Measurements from ENCODE around the gene WFIKKN1. TPM values are rescaled to one million over a fixed set of nuclear protein-coding genes. Genes with fewer than 3 reads are reported as not detected.

Gene WFIKKN1
- total RNA-seq, 1 experiment from 2014 or later, result 12.3 TPM

GRCh38 chr16:666572-666971 is 35.8 kb downstream of the WFIKKN1 start:
- Mint-ChIP-seq H3K4me1 (no peaks in the 10 kb centered on the region), H3K27ac (no peak overlapping the region), H3K27me3 (ENCODE audit: low read depth) (no peaks in the 10 kb centered on the region), H3K36me3 (peaks cover 7% of the 10 kb centered on the region), H3K4me3 (no peak overlapping the region), H3K9me3 (no peaks in the 10 kb centered on the region)
- ChIA-PET POLR2A (interaction anchor here (1.0 kb wide), 1 partner anchor 15 kb away, joined by 3 read pairs; no protein-coding TSS in a partner anchor), CTCF (interaction anchor here (1.6 to 3.0 kb wide), 2 partner anchors 18 to 76 kb away, joined by 5 to 16 read pairs; partner anchors contain the start of genes RAB40C and WDR90)
- DNase-seq (ENCODE audit: low spot score), result no peak
- no peak for ATAC-seq
- no peak for TF ChIP-seq PRDM15 (CRISPR knock-in tag; IDR thresholded peaks at IDR 0.05)
- TF ChIP-seq NR2C2 (CRISPR knock-in tag; IDR thresholded peaks at IDR 0.05), result no peak
- TF ChIP-seq ZNF425 (CRISPR knock-in tag; conservative IDR thresholded peaks at IDR 0.05), result no peak
- TF ChIP-seq IRF2 (CRISPR knock-in tag; IDR thresholded peaks at IDR 0.05; ENCODE audit: borderline replicate concordance, low read depth), result no peak
- TF ChIP-seq USF1 (CRISPR knock-in tag; IDR thresholded peaks at IDR 0.05), result no peak
- no peak for TF ChIP-seq NR1H2 (CRISPR knock-in tag; IDR thresholded peaks at IDR 0.05)
- TF ChIP-seq, protein P1, sequence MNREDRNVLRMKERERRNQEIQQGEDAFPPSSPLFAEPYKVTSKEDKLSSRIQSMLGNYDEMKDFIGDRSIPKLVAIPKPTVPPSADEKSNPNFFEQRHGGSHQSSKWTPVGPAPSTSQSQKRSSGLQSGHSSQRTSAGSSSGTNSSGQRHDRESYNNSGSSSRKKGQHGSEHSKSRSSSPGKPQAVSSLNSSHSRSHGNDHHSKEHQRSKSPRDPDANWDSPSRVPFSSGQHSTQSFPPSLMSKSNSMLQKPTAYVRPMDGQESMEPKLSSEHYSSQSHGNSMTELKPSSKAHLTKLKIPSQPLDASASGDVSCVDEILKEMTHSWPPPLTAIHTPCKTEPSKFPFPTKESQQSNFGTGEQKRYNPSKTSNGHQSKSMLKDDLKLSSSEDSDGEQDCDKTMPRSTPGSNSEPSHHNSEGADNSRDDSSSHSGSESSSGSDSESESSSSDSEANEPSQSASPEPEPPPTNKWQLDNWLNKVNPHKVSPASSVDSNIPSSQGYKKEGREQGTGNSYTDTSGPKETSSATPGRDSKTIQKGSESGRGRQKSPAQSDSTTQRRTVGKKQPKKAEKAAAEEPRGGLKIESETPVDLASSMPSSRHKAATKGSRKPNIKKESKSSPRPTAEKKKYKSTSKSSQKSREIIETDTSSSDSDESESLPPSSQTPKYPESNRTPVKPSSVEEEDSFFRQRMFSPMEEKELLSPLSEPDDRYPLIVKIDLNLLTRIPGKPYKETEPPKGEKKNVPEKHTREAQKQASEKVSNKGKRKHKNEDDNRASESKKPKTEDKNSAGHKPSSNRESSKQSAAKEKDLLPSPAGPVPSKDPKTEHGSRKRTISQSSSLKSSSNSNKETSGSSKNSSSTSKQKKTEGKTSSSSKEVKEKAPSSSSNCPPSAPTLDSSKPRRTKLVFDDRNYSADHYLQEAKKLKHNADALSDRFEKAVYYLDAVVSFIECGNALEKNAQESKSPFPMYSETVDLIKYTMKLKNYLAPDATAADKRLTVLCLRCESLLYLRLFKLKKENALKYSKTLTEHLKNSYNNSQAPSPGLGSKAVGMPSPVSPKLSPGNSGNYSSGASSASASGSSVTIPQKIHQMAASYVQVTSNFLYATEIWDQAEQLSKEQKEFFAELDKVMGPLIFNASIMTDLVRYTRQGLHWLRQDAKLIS (CRISPR knock-in tag; IDR thresholded peaks at IDR 0.05; ENCODE audit: borderline replicate concordance), result no peak
- TF ChIP-seq JUN (CRISPR knock-in tag; IDR thresholded peaks at IDR 0.05), result no peak
- no peak for TF ChIP-seq CREM (CRISPR knock-in tag; IDR thresholded peaks at IDR 0.05)
- TF ChIP-seq ZNF219 (CRISPR knock-in tag; IDR thresholded peaks at IDR 0.05; ENCODE audit: borderline replicate concordance), result no peak
- no peak for TF ChIP-seq HMGA2 (CRISPR knock-in tag; IDR thresholded peaks at IDR 0.05)
- no peak for TF ChIP-seq EMX1 (CRISPR knock-in tag; IDR thresholded peaks at IDR 0.05)
- TF ChIP-seq NR3C1 (CRISPR knock-in tag; conservative IDR thresholded peaks at IDR 0.05; ENCODE audit: low read depth), result no peak
- TF ChIP-seq SMAD3 (CRISPR knock-in tag; IDR thresholded peaks at IDR 0.05; ENCODE audit: borderline replicate concordance), result no peak
- TF ChIP-seq SP1 (CRISPR knock-in tag; conservative IDR thresholded peaks at IDR 0.05), result no peak
- TF ChIP-seq ZNF232 (CRISPR knock-in tag; IDR thresholded peaks at IDR 0.05), result no peak
